ENCODE data around the gene FNDC8.
A peak's percentile ranks its signal among the peaks of the same experiment; 100 is the strongest.

The FNDC8 gene

DNA sequence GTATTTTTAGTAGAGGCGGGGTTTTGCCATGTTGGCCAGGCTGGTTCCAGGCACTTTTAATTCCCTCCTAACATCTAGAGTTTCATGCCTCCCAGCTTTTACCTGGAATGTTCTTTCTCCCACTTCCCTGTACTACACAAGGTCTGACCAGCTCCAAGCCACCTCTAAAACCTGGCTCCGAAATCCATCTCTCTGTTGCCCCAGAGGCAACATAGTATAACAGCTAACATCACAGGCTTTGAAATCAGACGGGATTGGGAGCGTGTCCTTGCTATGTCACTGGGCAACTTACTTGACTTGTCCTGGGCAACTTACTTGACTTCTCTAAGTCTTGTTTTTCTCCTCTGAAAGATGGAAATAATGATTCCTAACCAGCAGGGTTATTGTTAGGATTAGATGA is 41.3 kb downstream of the FNDC8 start:
- no peak overlapping the region for H3K4me3 ChIP-seq (ENCODE audit: low read depth, low read length)
- DNase-seq (ENCODE audit: low read depth), result no peak
- TF ChIP-seq, protein P1, sequence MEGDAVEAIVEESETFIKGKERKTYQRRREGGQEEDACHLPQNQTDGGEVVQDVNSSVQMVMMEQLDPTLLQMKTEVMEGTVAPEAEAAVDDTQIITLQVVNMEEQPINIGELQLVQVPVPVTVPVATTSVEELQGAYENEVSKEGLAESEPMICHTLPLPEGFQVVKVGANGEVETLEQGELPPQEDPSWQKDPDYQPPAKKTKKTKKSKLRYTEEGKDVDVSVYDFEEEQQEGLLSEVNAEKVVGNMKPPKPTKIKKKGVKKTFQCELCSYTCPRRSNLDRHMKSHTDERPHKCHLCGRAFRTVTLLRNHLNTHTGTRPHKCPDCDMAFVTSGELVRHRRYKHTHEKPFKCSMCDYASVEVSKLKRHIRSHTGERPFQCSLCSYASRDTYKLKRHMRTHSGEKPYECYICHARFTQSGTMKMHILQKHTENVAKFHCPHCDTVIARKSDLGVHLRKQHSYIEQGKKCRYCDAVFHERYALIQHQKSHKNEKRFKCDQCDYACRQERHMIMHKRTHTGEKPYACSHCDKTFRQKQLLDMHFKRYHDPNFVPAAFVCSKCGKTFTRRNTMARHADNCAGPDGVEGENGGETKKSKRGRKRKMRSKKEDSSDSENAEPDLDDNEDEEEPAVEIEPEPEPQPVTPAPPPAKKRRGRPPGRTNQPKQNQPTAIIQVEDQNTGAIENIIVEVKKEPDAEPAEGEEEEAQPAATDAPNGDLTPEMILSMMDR (conservative IDR thresholded peaks at IDR 0.05; ENCODE audit: low read depth, low read length), result no peak

DNA sequence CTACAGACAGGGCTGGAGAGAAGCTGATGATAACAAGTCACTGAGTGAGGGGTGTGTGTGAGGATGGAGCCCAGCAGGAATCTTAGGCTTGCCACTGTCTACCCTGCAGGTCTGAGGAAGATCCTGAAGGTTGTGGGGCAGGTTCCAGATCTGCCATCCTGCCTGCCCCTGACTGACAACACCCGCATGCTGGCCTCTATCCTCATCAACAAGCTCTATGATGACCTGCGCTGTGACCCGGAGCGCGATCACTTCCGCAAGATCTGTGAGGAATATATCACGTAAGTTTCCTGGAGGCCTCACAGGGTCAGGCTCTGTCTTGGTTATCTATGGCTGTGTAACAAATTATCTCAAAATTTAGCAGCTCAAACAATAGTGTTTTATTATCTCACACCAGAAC is 42.5 kb downstream of the FNDC8 start:
- TF ChIP-seq, protein P1 (conservative IDR thresholded peaks at IDR 0.05; ENCODE audit: low read depth, low read length), result no peak
- no peak overlapping the region for H3K4me3 ChIP-seq (ENCODE audit: low read depth, low read length)
- no peak for DNase-seq (ENCODE audit: low read depth)

DNA sequence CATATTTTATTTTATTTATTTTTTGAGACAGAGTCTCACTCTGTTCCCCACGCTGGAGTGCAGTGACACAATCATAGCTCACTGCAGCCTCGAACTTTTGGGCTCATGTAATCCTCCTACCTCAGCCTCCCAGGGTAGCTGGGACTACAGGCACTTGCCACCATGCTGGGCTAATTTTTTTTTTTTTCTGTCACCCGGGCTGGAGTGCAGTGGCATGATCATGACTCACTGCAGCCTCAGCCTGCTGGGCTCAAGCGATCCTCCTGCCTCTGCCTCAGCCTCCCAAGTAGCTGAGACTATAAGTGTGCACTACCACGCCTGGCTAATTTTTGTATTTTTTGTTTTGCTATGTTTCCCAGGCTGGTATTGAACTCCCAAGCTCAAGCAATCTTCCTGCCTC is 43.3 kb downstream of the FNDC8 start:
- TF ChIP-seq, protein P1 (conservative IDR thresholded peaks at IDR 0.05; ENCODE audit: low read depth, low read length), result no peak
- H3K4me3 ChIP-seq (ENCODE audit: low read depth, low read length), result no peak overlapping the region
- DNase-seq (ENCODE audit: low read depth), result no peak

DNA sequence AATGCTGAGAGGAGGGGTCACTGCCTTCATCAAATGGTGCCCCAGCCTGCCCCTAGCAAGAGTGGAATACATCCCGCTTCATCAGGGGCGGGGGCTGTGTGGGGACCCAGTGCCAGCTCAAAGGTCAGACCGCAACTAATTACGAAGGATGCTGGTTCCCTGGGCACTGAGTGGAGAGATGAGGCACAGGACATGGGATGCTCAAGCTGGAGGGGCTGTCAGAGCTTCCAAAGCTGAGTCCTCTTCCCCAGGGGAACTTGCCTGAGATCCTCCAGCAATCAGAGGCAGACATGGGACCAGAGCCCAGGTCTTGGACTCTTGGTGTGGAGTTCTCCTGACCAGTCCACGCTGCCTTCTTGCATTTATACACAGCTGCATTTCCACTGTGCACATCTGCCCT is 45.1 kb downstream of the FNDC8 start:
- DNase-seq (ENCODE audit: low read depth), result no peak
- TF ChIP-seq, protein P1 (conservative IDR thresholded peaks at IDR 0.05; ENCODE audit: low read depth, low read length), result no peak
- H3K4me3 ChIP-seq (ENCODE audit: low read depth, low read length), result no peak overlapping the region

DNA sequence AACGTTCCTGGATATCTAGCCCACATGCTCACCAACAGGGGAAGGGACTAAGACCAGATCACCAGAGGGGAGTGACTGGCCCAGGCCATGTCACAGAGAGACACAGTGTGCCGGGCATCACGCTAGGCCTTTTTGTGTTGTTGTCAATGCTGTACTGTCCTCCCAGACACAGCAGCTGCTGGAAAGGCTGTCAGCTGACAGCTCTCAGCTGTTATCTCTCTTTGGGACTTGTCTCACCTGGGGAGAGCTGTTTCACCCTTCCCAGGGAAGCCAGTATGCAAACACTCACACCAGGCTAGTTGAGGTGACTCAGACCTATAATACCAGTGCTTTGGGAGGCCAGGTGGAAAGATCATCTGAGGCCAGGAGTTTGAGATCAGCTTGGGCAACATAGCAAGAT is 45.6 kb downstream of the FNDC8 start:
- TF ChIP-seq, protein P1 (conservative IDR thresholded peaks at IDR 0.05; ENCODE audit: low read depth, low read length), result no peak
- no peak overlapping the region for H3K4me3 ChIP-seq (ENCODE audit: low read depth, low read length)
- no peak for DNase-seq (ENCODE audit: low read depth)

DNA sequence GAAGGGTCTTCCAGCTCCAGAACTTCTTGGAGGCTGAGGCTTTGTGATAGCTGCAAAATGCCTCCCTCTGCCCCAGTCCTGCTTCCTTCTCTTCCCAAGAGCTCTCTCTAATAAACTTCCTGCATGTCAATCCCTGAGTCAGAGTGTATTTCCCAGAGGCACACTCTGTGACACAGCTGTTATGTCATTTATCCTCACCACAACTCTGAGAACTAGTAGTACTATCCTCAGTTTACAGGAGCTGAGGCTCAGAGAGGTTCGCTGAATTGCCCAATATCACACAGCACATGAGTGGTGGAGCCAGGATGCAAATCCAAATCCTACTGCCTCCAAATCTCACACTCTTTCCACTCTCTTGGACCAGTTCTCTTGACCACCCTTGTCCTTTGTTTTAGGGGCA is 46.3 kb downstream of the FNDC8 start:
- peak; percentile 9 for DNase-seq (ENCODE audit: low read depth)
- H3K4me3 ChIP-seq (ENCODE audit: low read depth, low read length), result no peak overlapping the region

DNA sequence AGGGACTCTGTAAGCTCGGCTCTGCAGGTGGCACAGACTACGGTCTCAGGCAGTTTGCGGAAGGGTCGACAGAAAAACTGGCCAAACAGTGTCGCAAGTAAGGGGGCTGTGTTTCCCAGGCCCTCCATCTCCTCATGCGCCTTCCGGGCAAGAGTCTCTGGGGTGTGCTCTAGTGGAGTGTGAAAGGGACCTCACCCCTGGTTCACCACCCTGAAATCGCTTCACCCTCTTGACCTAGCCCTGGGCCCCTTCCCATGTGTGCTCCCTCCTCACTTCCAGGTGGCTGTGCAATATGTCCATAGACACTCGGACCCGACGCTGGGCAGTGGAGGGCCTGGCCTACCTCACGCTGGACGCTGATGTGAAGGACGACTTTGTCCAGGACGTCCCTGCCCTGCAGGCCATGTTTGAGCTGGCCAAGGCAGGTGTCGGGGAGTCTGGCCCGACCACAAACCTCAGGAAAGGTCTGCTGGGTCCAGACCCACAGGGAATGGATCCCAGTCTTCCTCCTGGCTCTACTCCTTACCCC is 48.5 kb downstream of the FNDC8 start:
- DNase-seq (ENCODE audit: low read depth), result no peak
- TF ChIP-seq, protein P1 (conservative IDR thresholded peaks at IDR 0.05; ENCODE audit: low read depth, low read length), result no peak
- H3K4me3 ChIP-seq (ENCODE audit: low read depth, low read length), result no peak overlapping the region

More for the DNA sequence above, 46.3 kb downstream of the FNDC8 start:
- TF ChIP-seq, protein P1 (conservative IDR thresholded peaks at IDR 0.05; ENCODE audit: low read depth, low read length), result no peak

All from choroid plexus epithelial cell (primary cell).